ENCODE results near the gene NEU3.

- TF ChIP-seq EZH2phosphoT487 (IDR thresholded peaks at IDR 0.05; ENCODE audit: low read depth), result no peak
- TF ChIP-seq, protein P1, sequence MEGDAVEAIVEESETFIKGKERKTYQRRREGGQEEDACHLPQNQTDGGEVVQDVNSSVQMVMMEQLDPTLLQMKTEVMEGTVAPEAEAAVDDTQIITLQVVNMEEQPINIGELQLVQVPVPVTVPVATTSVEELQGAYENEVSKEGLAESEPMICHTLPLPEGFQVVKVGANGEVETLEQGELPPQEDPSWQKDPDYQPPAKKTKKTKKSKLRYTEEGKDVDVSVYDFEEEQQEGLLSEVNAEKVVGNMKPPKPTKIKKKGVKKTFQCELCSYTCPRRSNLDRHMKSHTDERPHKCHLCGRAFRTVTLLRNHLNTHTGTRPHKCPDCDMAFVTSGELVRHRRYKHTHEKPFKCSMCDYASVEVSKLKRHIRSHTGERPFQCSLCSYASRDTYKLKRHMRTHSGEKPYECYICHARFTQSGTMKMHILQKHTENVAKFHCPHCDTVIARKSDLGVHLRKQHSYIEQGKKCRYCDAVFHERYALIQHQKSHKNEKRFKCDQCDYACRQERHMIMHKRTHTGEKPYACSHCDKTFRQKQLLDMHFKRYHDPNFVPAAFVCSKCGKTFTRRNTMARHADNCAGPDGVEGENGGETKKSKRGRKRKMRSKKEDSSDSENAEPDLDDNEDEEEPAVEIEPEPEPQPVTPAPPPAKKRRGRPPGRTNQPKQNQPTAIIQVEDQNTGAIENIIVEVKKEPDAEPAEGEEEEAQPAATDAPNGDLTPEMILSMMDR (IDR thresholded peaks at IDR 0.05; ENCODE audit: low read depth, low read length), result no peak
Measured at GRCh38 chr11:75033916-75034315, 45.2 kb downstream of the NEU3 start.
